ENCODE measurements around the gene GGN.
"Not testable (repeated sequence)": the region's sequence is repeated elsewhere in the genome, so short reads cannot be mapped to it uniquely, and the experiment has no call there.

GGN gene

GRCh38 chr19:38386971-38387549, 774 bp downstream of the GGN start:
- FAIRE-seq = no peak
- DNase-seq (ENCODE audit: low spot score) = no peak

- DNase-seq (ENCODE audit: low spot score) = no peak
- no peak for FAIRE-seq
These were observed 1.4 kb downstream of the GGN start for GRCh38 chr19:38386300-38386970.

GRCh38 chr19:38385804-38386257, 2.0 kb downstream of the GGN start:
- no peak for DNase-seq (ENCODE audit: low spot score)
- no peak for FAIRE-seq

DNA sequence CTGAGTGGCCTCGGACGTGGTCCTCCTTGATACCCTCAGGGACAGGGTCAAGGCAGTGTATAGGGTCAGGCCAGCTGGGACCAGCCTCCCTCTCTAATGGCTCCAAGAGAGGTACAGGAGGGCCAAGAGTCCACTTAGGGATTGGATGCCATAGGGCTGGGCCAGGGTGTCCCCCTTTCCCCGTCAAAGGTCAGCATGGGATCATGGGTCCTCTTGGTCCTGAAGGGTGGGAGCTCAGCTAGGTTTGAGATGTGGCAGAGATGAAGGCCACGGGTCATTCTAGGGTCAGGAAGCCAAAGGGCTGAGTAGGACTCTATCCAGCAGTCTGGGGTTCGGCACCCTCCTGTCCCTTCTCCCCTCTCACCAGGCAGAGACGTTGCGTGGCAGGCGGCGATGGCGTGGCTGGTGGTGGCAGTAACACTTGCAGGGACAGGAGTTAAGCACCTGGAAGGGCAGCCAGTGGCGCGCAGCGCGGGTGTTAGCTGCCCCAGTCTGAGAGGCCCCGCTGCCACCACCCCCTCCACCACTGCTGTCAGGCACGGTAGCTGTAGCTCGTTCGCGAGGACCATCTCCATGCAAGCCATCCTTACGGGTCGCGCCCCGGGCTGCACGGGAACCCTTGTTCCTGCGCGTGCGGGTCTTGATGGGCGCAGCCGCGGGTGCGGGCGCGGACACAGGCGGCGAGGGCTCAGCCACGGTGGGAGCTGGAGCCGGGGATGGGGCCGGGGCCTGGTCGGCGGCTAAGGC, 2.6 kb downstream of the GGN start:
- no peak for DNase-seq (ENCODE audit: low spot score)
- FAIRE-seq = no peak

DNA sequence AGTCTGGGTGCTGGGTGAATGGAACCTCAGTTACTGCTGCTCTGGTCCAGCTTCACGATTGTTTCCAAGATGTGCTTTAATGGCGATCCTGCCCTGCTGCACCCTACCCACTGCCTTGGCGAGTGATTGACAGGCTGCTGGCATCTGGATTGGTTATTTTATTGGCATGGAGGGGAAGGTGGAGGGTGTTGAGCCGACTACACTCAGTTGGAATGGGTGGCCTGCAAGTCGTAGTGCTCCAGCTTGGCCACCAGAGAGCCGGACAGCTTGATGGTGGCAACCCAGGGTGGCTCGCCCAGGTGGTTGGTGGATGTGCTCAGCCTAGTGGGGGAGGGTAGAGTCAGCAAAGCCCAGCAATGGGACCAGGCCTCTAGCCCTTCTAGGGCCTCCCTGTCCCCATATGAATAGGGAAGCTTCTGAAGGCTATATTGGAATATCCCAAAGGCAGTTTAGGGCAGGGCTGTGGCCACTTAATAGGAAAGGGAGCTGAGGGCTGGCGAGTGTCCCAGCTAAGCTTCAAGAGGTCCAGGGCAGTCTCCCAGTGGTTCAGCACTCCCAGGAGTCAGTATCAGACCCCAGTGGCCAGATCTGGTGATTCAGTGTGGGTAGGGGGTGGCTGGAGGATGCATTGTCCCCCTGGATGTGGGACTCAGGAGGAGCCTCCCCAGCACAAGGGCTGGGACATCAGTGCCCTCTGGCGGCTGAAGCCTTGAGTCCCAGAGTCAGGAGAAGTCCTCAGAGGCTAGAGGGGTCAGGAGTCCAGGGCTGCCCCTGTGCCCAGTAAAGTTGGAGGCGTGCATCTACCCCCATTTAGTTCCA, 3.4 kb downstream of the GGN start:
- FAIRE-seq (peak; percentile 20), DNase-seq (ENCODE audit: low spot score) (no peak)

DNA sequence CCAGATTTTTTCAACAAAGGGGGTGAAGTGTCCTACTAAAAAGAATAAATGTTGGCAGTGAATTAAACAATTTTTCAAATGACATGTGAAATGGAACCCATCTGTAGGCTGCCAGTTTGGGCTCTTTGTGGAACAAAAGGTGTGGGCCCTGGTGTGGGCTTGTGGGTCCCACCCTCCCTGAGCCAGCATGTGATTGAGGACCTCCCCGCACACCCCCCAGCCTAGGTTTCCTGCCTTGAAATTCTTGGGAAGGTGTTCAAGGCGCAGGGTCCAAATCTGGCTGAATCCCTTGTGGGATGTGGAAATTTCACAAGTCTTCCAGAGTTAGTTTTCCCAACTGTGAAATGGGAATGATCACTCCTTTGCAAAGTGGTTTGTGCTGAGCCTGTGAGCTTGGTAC, 4.1 kb downstream of the GGN start:
- DNase-seq (ENCODE audit: low spot score) (no peak), FAIRE-seq (no peak)

DNA sequence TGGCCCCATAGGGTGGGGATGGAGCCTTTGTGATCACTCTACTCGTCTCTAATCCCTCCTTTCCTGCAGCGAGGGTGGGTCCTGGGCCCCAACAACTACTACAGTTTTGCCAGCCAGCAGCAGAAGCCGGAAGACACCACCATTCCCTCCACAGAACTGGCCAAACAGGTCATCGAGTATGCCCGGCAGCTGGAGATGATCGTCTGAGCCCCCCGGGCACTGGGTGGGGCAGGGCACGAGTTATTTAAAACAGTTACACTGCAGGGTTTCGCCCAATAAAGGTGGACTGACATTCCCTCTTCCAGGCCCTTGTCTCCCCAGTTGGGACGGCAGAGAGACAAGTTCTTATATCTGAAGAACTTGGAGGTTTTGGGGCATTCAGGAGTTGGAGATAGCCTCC, 4.7 kb downstream of the GGN start:
- DNase-seq (ENCODE audit: low spot score) = no peak
- FAIRE-seq = no peak

DNA sequence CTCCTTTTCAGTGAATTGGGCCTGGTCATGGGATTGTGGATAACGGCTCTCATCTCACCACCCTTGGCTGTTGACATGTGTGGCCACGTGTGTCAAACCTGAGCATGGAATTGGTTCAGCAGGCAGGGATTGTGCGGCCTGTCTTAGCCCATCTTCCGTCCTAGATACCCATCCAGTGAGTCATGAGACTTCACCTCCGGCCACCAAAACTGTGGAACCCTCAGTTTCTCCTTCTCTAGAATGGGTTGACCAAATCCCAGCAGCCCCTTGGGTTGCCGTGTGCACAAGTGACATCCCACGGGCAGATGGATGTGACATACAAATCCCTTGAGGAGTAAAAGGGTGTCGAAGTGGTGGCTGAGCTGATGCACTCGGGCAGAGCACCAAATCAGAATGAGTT, 6.7 kb downstream of the GGN start:
- FAIRE-seq (no peak), DNase-seq (ENCODE audit: low spot score) (no peak)

GRCh38 chr19:38378866-38379265, 9.0 kb downstream of the GGN start:
- FAIRE-seq (no peak), DNase-seq (ENCODE audit: low spot score) (no peak)

DNA sequence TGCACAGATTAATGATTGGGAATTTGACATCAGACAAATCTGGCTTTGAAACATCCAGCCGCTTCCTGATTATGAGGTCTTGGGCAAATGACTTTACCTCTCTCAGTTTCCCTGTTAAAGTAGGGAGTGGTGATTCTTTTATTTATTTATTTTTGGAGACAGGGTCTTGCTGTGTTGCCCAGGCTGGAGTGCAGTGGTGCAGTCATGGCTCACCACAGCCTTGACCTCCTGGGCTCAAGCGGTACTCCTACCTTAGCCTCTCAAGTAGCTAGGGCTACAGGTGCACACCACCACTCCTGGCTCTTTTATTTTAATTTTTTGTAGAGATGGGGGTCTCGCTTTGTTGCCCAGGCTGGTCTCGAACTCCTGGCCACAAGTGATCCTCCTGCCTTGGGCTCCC, 10.8 kb downstream of the GGN start:
- no peak for FAIRE-seq
- DNase-seq (ENCODE audit: low spot score) = no peak

DNA sequence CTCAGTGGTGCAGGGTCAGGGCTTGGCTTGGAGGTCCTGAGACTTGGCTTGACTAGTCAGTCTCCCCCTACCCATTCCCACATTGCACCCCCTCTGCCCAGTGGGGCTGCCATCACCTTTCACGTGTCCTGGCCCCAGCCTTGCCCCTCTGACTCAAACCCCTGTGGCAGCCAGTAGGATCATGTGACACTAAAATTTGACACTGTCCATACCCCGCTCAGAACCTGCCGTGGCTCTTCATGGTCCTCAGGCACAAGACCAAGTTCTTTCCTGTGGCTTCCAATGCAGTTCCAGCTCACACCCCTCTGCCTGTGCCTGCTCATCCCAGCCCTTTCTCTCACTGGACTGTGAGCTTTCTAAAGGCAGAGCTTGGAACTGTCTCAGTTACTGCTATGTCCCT, 11.3 kb downstream of the GGN start:
- no peak for FAIRE-seq

GRCh38 chr19:38375748-38376147, 12.1 kb downstream of the GGN start:
- FAIRE-seq = no peak
- no peak for DNase-seq (ENCODE audit: low spot score)

More for the DNA sequence above, 11.3 kb downstream of the GGN start:
- DNase-seq (ENCODE audit: low spot score) = no peak

DNA sequence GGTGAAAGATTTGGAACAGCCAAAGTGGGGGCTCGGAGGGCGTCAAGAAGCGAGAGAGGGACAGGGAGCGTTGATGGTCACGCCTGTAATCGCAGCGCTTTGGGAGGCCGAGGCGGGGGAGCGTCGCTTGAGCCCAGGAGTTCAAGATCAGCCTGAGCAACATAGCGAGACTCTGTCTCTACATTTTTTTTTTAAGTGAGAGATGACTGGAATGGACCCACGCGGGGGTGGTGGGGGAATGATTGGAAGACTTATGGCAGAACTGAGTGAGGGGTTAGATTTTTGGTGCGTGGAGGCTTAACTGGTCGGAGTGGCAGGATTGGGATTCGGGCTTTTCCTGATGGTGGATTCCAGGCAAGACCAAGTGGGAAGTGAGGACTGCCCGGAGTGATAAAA, 12.7 kb downstream of the GGN start:
- no peak for FAIRE-seq
- DNase-seq (ENCODE audit: low spot score) = no peak

GRCh38 chr19:38374332-38375097, 13.3 kb downstream of the GGN start, which contains the start of gene PSMD8:
Gene PSMD8, plus strand, starts transcription at chr19:38374571. Its CDS starts 31 bp downstream, at chr19:38374602.
- FAIRE-seq (peak; percentile 27), DNase-seq (ENCODE audit: low spot score) (peak; percentile 98)

- no peak for DNase-seq (ENCODE audit: low spot score)
- FAIRE-seq = no peak
These were observed 13.9 kb downstream of the GGN start for GRCh38 chr19:38373907-38374331.

- FAIRE-seq (no peak), DNase-seq (ENCODE audit: low spot score) (no peak)
These were observed 16.8 kb downstream of the GGN start for GRCh38 chr19:38371081-38371480.

DNA sequence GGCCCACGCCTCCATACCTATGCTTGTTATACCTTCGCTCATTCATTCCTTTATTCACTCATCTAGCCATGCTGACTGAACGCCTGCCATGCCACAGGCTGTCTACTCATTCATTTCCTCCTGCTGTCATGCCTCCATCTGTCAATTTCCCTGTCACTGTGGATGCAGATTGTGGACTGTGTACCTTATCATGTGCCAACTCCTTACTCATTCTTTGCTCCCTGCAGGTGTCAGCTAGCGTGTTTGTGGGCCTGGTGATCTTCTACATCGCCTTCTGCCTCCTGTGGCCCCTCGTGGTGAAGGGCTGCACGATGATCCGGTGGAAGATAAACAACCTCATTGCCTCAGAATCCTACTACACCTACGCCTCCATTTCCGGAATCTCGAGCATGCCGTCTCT, 17.5 kb downstream of the GGN start:
- no peak for DNase-seq (ENCODE audit: low spot score)
- FAIRE-seq = no peak

DNA sequence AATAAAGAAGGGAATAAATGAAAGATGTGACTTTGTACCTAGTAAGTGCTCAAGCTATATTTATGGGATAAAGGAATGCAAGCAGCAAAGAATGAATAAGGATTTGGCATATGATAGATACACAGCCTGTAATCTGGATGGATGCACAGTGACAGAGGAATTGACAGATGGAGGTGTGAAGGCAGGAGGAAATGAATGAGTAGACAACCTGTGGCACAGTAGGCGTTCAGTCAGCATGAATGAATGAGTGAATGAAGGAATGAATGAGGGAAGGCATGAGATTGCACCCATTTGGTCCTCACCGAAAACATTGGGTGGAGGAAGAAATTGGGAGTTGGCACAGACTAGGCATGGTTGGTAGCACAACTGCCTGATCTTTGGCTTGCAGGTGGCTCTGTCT, 18.2 kb downstream of the GGN start:
- no peak for DNase-seq (ENCODE audit: low spot score)
- no peak for FAIRE-seq

DNA sequence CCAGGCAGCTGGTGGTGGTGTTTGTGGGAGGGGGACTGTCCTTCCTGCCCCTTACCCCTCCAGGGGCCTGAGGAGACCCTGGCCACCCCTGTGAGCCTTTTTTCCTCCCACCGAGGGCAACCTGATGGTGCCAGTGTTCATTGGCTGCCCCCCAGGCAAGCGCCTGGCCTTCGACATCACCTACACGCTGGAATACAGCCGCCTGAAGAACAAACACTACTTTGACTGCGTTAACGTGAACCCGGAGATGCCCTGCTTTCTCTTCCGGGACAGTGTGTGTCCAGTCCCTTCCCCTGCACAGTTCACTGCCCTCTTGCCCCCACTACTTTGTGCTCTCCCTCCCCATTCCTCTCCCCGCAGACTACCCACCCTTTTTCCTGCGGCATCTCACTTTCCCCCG, 20.8 kb downstream of the GGN start:
- FAIRE-seq = no peak
- DNase-seq (ENCODE audit: low spot score) = no peak

GRCh38 chr19:38362946-38363688, 24.7 kb downstream of the GGN start:
- not testable (repeated sequence) for DNase-seq (ENCODE audit: low spot score); FAIRE-seq

Data from urothelium cell line (cell line).